ENCODE measurements around the gene CCDC9.

Gene CCDC9

GRCh38 chr19:47255879-47256692 is at the start of gene CCDC9:
Gene CCDC9 (plus strand): TSS chr19:47256525. CDS start chr19:47258401, 1,876 bp downstream.
- no peak for DNase-seq

- no peak for DNase-seq
Observed at GRCh38 chr19:47209319-47210179, 46.8 kb upstream of the CCDC9 start.

GRCh38 chr19:47210180-47210490 is 46.2 kb upstream of the CCDC9 start:
- DNase-seq: no peak

GRCh38 chr19:47210689-47211316 is 45.5 kb upstream of the CCDC9 start:
- peak; percentile 76 for DNase-seq

GRCh38 chr19:47215581-47215980 is 40.7 kb upstream of the CCDC9 start:
- DNase-seq: no peak

- DNase-seq: no peak
Observed at GRCh38 chr19:47221080-47221841, 35.1 kb upstream of the CCDC9 start.

- DNase-seq: no peak
Observed at GRCh38 chr19:47221890-47222289, 34.4 kb upstream of the CCDC9 start.

GRCh38 chr19:47225746-47226425 is 30.4 kb upstream of the CCDC9 start:
- peak; percentile 92 for DNase-seq

- peak; percentile 92 for DNase-seq
Observed at GRCh38 chr19:47226426-47227351, 29.6 kb upstream of the CCDC9 start.

- peak; percentile 99 for DNase-seq
Observed at GRCh38 chr19:47227352-47228167, 28.8 kb upstream of the CCDC9 start.

GRCh38 chr19:47228168-47228936 is 28.0 kb upstream of the CCDC9 start:
- DNase-seq: peak; percentile 85

GRCh38 chr19:47228937-47229675 is 27.2 kb upstream of the CCDC9 start:
- no peak for DNase-seq

- peak; percentile 65 for DNase-seq
Observed at GRCh38 chr19:47229676-47230053, 26.7 kb upstream of the CCDC9 start.

GRCh38 chr19:47230054-47230920 is 26.0 kb upstream of the CCDC9 start:
- DNase-seq: peak; percentile 72

- DNase-seq: no peak
Observed at GRCh38 chr19:47230921-47231214, 25.5 kb upstream of the CCDC9 start, which contains the start of gene BBC3. Gene BBC3 (minus strand): TSS chr19:47231199. CDS start chr19:47228431, 2,768 bp downstream.

GRCh38 chr19:47231215-47232054 is 24.9 kb upstream of the CCDC9 start:
- peak; percentile 97 for DNase-seq
